Neural cell (in vitro differentiated cells): ENCODE results near the gene ITGB3. TPM values are rescaled to one million over a fixed set of nuclear protein-coding genes. Genes with fewer than 3 reads are reported as not detected.

ENCODE experiments used
- H2AFZ ChIP-seq: fragments of 200-600, 300-800 bp; sonication (generic), shearing (Covaris generic); 2 replicates; pipeline ENCODE4 v1.6.0; 2014; ENCODE audit warnings: low read depth, mild to moderate bottlenecking, antibody characterized with exemption, low read length, moderate library complexity
- H3F3A ChIP-seq: fragments of 200-600 bp; shearing (Covaris generic); 2 replicates; pipeline ENCODE4 v1.6.1; 2016; ENCODE audit warnings: mild to moderate bottlenecking, moderate library complexity, mixed read lengths, antibody characterized with exemption, low read length; ENCODE audit not compliant: insufficient read depth, poor library complexity, severe bottlenecking
- H3K27ac ChIP-seq: fragments of 200-600, 300-800 bp; sonication (generic), shearing (Covaris generic); 2 replicates; pipeline ENCODE4 v1.5.1; 2014; ENCODE audit warnings: mild to moderate bottlenecking, low read length, moderate library complexity
- H3K27me3 ChIP-seq: fragments of 300-800, 200-600 bp; sonication (generic), shearing (Covaris generic); 2 replicates; pipeline ENCODE4 v1.6.0; 2014; ENCODE audit warnings: mild to moderate bottlenecking, low read depth, low read length, moderate library complexity; ENCODE audit not compliant: insufficient read depth
- H3K36me3 ChIP-seq: fragments of 300-800, 200-600 bp; sonication (generic), shearing (Covaris generic); 2 replicates; pipeline ENCODE4 v1.5.1; 2014; ENCODE audit warnings: mild to moderate bottlenecking, antibody characterized with exemption, low read length, moderate library complexity; ENCODE audit not compliant: insufficient read depth
- H3K4me2 ChIP-seq: fragments of 300-800, 200-600 bp; sonication (generic), shearing (Covaris generic); 2 replicates; pipeline ENCODE4 v1.6.0; 2014; ENCODE audit warnings: mild to moderate bottlenecking, low read length
- H3K4me3 ChIP-seq: fragments of 300-800, 200-600 bp; sonication (generic), shearing (Covaris generic); 2 replicates; pipeline ENCODE4 v1.5.1; 2014; ENCODE audit warnings: mild to moderate bottlenecking, low read length, moderate library complexity
- H3K79me2 ChIP-seq: fragments of 200-600 bp; shearing (Covaris generic); replicated peaks from 2 replicates; pipeline ENCODE4 v1.6.0; 2014; ENCODE audit warnings: mild to moderate bottlenecking, low read length, moderate library complexity; ENCODE audit not compliant: insufficient read depth
- H3K9ac ChIP-seq: fragments of 300-800, 200-600 bp; sonication (generic), shearing (Covaris generic); 2 replicates; pipeline ENCODE4 v1.6.1; 2016; ENCODE audit warnings: mild to moderate bottlenecking, low read length, mixed read lengths
- H3K9me2 ChIP-seq: fragments of 200-600 bp; shearing (Covaris generic); 2 replicates; pipeline ENCODE4 v1.6.1; 2016; ENCODE audit warnings: mild to moderate bottlenecking, low read length, mixed read lengths; ENCODE audit not compliant: insufficient read depth
- H3K9me3 ChIP-seq: fragments of 200-600, 300-800 bp; sonication (generic), shearing (Covaris generic); 2 replicates; pipeline ENCODE4 v1.6.1; 2016; ENCODE audit warnings: mild to moderate bottlenecking, mixed run types, low read length, moderate library complexity, mixed read lengths
- H4K20me1 ChIP-seq: fragments of 200-600 bp; shearing (Covaris generic); 2 replicates; pipeline ENCODE4 v1.6.1; 2016; ENCODE audit warnings: mild to moderate bottlenecking, mixed run types; ENCODE audit not compliant: insufficient read depth
- EP300 ChIP-seq: fragments of 450-650 bp; conservative IDR thresholded peaks from 2 replicates; pipeline ENCODE4 v1.6.1; 2014; ENCODE audit warnings: antibody characterized with exemption, mild to moderate bottlenecking, moderate library complexity; ENCODE audit not compliant: poor library complexity, severe bottlenecking
- EZH2 ChIP-seq: fragments of 200-600, 300-800 bp; shearing (Covaris generic), sonication (generic); IDR thresholded peaks from 2 replicates; pipeline ENCODE4 v1.6.1; 2014; ENCODE audit warnings: antibody characterized with exemption, low read length, borderline replicate concordance, mild to moderate bottlenecking; ENCODE audit not compliant: insufficient read depth, poor library complexity, severe bottlenecking
- MXI1 ChIP-seq: fragments of 450-650 bp; conservative IDR thresholded peaks from 2 replicates; pipeline ENCODE4 v1.6.1; 2014; ENCODE audit warnings: antibody characterized with exemption, mild to moderate bottlenecking; ENCODE audit not compliant: poor library complexity, severe bottlenecking
- POLR2AphosphoS5 ChIP-seq: IDR thresholded peaks from 2 replicates; pipeline ENCODE4 v1.6.1; 2012
- RAD21 ChIP-seq: fragments of 450-650 bp; conservative IDR thresholded peaks from 2 replicates; pipeline ENCODE4 v1.6.1; 2014; ENCODE audit warnings: antibody characterized with exemption, mild to moderate bottlenecking, moderate library complexity
- REST ChIP-seq: IDR thresholded peaks from 2 replicates; pipeline ENCODE4 v1.6.1; 2012; ENCODE audit warnings: borderline replicate concordance
- SMC3 ChIP-seq: fragments of 450-650 bp; conservative IDR thresholded peaks from 2 replicates; pipeline ENCODE4 v1.6.1; 2014; ENCODE audit warnings: antibody characterized with exemption, mild to moderate bottlenecking, moderate library complexity; ENCODE audit not compliant: poor library complexity
- TAF1 ChIP-seq: IDR thresholded peaks from 2 replicates; pipeline ENCODE4 v1.6.1; 2012; ENCODE audit warnings: low read depth
- polyA plus RNA-seq: library from polyadenylated mRNA; depleted of rRNA; stranded (reverse); fragments of >200 nt; gene quantifications from 2 replicates; pipeline ENCODE4 v1.2.3, GENCODE V29; 2014
- TF ChIP-seq, protein P1 (sequence below): fragments of 450-650 bp; IDR thresholded peaks from 2 replicates; pipeline ENCODE4 v1.5.1; 2014; ENCODE audit warnings: antibody characterized with exemption, mild to moderate bottlenecking, moderate library complexity; ENCODE audit not compliant: poor library complexity, severe bottlenecking

Gene ITGB3
- polyA plus RNA-seq, 1 donor from 2014 or later: not detected

DNA sequence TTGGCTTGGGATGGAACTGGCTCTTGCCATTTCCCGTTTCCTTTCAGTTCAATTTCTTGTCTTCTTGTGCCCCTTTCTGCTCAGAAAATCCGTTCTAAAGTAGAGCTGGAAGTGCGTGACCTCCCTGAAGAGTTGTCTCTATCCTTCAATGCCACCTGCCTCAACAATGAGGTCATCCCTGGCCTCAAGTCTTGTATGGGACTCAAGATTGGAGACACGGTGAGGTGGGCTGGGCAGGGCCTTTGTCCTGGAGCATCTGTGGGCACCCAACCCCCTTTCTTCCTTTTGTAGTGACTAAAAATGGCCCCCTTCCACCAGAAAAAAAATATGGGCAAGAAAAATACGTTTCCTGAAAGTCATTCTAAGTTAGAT lies 37.2 kb downstream of the ITGB3 start:
- no peak overlapping the region for H3K4me2 ChIP-seq
- no peak overlapping the region for H2AFZ ChIP-seq
- H3K27ac ChIP-seq: no peak overlapping the region
- no peak overlapping the region for H3K4me3 ChIP-seq
- H3K9me3 ChIP-seq: no peaks in the 10 kb centered on the region
- H3K36me3 ChIP-seq: no peaks in the 10 kb centered on the region
- H3F3A ChIP-seq: no peaks in the 10 kb centered on the region
- no peaks in the 10 kb centered on the region for H3K79me2 ChIP-seq
- no peaks in the 10 kb centered on the region for H3K9me2 ChIP-seq
- H3K9ac ChIP-seq: no peak overlapping the region
- TF ChIP-seq POLR2AphosphoS5: no peak
- no peak for TF ChIP-seq TAF1
- TF ChIP-seq REST: no peak
- TF ChIP-seq SMC3: no peak
- no peak for TF ChIP-seq EP300
- no peak for TF ChIP-seq RAD21
- TF ChIP-seq, protein P1, sequence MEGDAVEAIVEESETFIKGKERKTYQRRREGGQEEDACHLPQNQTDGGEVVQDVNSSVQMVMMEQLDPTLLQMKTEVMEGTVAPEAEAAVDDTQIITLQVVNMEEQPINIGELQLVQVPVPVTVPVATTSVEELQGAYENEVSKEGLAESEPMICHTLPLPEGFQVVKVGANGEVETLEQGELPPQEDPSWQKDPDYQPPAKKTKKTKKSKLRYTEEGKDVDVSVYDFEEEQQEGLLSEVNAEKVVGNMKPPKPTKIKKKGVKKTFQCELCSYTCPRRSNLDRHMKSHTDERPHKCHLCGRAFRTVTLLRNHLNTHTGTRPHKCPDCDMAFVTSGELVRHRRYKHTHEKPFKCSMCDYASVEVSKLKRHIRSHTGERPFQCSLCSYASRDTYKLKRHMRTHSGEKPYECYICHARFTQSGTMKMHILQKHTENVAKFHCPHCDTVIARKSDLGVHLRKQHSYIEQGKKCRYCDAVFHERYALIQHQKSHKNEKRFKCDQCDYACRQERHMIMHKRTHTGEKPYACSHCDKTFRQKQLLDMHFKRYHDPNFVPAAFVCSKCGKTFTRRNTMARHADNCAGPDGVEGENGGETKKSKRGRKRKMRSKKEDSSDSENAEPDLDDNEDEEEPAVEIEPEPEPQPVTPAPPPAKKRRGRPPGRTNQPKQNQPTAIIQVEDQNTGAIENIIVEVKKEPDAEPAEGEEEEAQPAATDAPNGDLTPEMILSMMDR: no peak
- no peak for TF ChIP-seq EZH2
- no peak for TF ChIP-seq MXI1
- H3K27me3 ChIP-seq: no peaks in the 10 kb centered on the region
- no peaks in the 10 kb centered on the region for H4K20me1 ChIP-seq

DNA sequence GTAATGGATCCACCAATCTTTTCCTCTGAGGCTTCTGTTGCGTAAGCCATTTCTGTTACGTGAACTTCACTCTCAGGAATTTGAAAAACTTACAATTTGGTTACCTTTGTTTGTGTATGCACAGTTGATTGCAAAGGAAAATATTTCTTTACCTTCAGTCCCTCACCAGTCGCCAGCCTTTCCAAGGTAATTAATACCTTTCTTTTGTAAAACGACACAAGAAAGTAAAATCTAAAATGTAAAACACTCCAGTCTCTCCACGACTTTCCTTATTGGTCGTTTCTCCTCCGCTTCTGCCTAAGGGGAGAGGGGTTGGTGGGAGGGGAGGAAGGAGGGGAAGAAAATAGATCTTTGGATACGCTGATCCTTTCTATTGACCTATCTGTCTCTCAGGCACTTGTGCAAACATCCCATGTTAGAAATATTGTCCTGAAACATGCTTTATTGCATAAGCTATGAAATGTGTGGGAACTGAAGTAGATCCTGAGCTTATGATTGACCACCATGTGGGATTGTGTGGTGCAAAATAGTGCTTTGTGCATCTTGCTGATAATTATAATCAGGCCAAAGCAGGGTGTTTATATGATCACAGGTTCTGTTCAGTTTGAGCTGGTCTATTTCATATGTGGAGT lies 37.7 kb downstream of the ITGB3 start:
- Histone ChIP-seq H3K4me3 (no peak overlapping the region), H4K20me1 (no peaks in the 10 kb centered on the region), H3K27ac (no peak overlapping the region), H3K9ac (no peak overlapping the region), H3K79me2 (no peaks in the 10 kb centered on the region), H3F3A (no peaks in the 10 kb centered on the region), H2AFZ (no peak overlapping the region), H3K9me2 (no peaks in the 10 kb centered on the region), H3K9me3 (no peaks in the 10 kb centered on the region), H3K36me3 (no peaks in the 10 kb centered on the region), H3K27me3 (no peaks in the 10 kb centered on the region), H3K4me2 (no peak overlapping the region)
- TF ChIP-seq SMC3 (no peak), MXI1 (no peak), RAD21 (no peak), EP300 (no peak), EZH2 (no peak), TAF1 (no peak), POLR2AphosphoS5 (no peak), REST (no peak)
- TF ChIP-seq, protein P1: no peak
